Nephron (organoid): Measurements from ENCODE around the gene TUBB2A.
"Not testable (repeated sequence)": the region's sequence is repeated elsewhere in the genome, so short reads cannot be mapped to it uniquely, and the experiment has no call there.

Source experiments
- H3K27ac Mint-ChIP-seq, 3 experiments: 2 replicates each; pipeline ENCODE4 v1.8.0; 2020; ENCODE audit warnings: mixed read lengths in 3 of 3, mild to moderate bottlenecking in 2 of 3, moderate library complexity in 1 of 3
- H3K27me3 Mint-ChIP-seq: 2 replicates; pipeline ENCODE4 v1.8.0; 2021; ENCODE audit warnings: low read depth, mild to moderate bottlenecking, moderate library complexity, mixed read lengths
- H3K36me3 Mint-ChIP-seq: 2 replicates; pipeline ENCODE4 v1.8.0; 2020; ENCODE audit warnings: low read depth, mixed read lengths
- H3K4me1 Mint-ChIP-seq: 2 replicates; pipeline ENCODE4 v1.8.0; 2020; ENCODE audit warnings: mixed read lengths
- H3K4me3 Mint-ChIP-seq, 3 experiments: 2 replicates each; pipeline ENCODE4 v1.8.0; 2020; ENCODE audit warnings: mild to moderate bottlenecking in 3 of 3, mixed read lengths in 3 of 3, moderate library complexity in 2 of 3
- H3K9me3 Mint-ChIP-seq: 2 replicates; pipeline ENCODE4 v1.8.0; 2020; ENCODE audit warnings: mixed read lengths
- CTCF ChIP-seq, 3 experiments: fragments of 200-600 bp; sonication (generic); IDR thresholded peaks; one replicate each; pipeline ENCODE4 v1.5.0; 2021; ENCODE audit warnings: antibody characterized with exemption in 3 of 3; ENCODE audit not compliant: unreplicated experiment in 3 of 3

TUBB2A gene

GRCh38 chr6:3195420-3195694 lies 38.0 kb upstream of the TUBB2A start:
- H3K4me3 Mint-ChIP-seq = no peak overlapping the region
- no peak for TF ChIP-seq CTCF (IDR thresholded peaks at IDR 0.05; ENCODE audit: unreplicated experiment in 3 of 3)
- H3K9me3 Mint-ChIP-seq = peaks cover 9% of the 10 kb centered on the region

GRCh38 chr6:3194535-3195419 lies 37.4 kb upstream of the TUBB2A start:
- Mint-ChIP-seq H3K4me1 (no peaks in the 10 kb centered on the region), H3K4me3 (no peak overlapping the region), H3K27ac (no peak overlapping the region), H3K36me3 (no peaks in the 10 kb centered on the region), H3K9me3 (peaks cover 4% of the 10 kb centered on the region), H3K27me3 (no peaks in the 10 kb centered on the region)
- no peak for TF ChIP-seq CTCF (IDR thresholded peaks at IDR 0.05; ENCODE audit: unreplicated experiment in 3 of 3)

More at GRCh38 chr6:3195420-3195694, 38.0 kb upstream of the TUBB2A start:
- Mint-ChIP-seq H3K36me3 (no peaks in the 10 kb centered on the region), H3K4me1 (no peaks in the 10 kb centered on the region), H3K27ac (no peak overlapping the region), H3K27me3 (no peaks in the 10 kb centered on the region)

DNA sequence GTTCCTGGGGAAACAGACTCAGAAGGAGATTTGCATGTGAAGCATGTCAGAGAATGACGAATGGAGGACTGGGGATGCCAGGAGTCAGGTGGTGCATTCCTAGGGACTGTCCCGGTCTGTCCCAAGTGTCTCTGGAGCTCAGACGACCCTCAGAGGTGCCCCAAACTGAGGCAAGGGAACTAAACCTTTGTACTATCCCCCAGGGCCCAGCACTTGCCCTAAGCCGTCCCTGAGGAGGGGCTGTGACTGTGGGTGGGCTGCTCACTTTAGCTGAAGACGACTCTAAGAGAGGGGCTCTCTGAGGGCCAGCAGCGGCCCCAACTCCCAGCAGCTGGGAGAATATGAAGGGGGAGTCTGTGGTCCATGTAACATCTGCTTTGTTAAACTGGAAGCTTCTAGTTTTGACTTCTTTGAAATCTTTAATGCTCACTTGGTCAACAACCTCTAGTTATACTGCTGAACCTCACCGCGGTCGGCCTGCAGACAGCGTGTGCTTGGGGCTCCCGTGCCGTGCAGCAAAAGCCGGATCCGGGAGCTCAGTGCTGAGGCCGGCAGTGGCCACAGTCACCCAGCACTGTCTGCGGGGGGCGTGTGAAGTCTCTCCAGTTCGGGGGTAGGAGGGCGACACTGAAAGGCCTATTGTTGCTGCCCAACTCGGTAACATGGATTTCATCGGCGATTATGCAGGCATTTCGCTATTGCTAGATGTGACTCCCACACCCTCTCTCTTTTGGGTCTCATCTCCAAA lies 35.9 kb upstream of the TUBB2A start:
- H3K27me3 Mint-ChIP-seq = no peaks in the 10 kb centered on the region
- no peak for TF ChIP-seq CTCF (IDR thresholded peaks at IDR 0.05; ENCODE audit: unreplicated experiment in 3 of 3)
- H3K9me3 Mint-ChIP-seq = no peaks in the 10 kb centered on the region
- no peak overlapping the region for H3K4me3 Mint-ChIP-seq
- H3K36me3 Mint-ChIP-seq = no peaks in the 10 kb centered on the region
- no peak overlapping the region for H3K27ac Mint-ChIP-seq
- H3K4me1 Mint-ChIP-seq = no peaks in the 10 kb centered on the region

DNA sequence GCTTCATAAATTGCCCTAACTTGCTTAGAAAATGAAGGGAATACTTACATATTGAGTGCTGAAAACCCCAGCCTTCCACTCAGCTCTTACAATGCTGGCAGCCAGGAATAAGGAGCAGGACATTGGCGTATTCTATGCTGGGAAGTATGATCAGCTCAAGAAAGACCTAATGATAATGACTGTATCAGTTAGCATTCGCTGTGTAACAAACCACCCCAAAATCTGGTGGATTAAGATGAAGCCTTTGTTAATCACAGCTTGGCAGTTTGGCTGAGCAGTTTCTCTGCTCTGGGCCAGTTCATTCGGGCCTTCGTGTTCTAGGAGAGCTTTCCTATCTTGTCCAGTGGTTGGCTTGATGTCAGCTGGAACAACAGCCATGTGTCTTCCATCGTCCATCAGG lies 33.4 kb upstream of the TUBB2A start:
- H3K27ac Mint-ChIP-seq = no peak overlapping the region
- TF ChIP-seq CTCF (IDR thresholded peaks at IDR 0.05; ENCODE audit: unreplicated experiment in 3 of 3) = no peak
- H3K4me1 Mint-ChIP-seq = no peaks in the 10 kb centered on the region
- H3K4me3 Mint-ChIP-seq = no peak overlapping the region
- no peaks in the 10 kb centered on the region for H3K36me3 Mint-ChIP-seq
- no peaks in the 10 kb centered on the region for H3K9me3 Mint-ChIP-seq
- H3K27me3 Mint-ChIP-seq = peaks cover 8% of the 10 kb centered on the region

GRCh38 chr6:3190056-3190455 lies 32.7 kb upstream of the TUBB2A start:
- Mint-ChIP-seq H3K27me3 (peaks cover 13% of the 10 kb centered on the region), H3K36me3 (no peaks in the 10 kb centered on the region), H3K4me3 (no peak overlapping the region), H3K4me1 (no peaks in the 10 kb centered on the region), H3K9me3 (no peaks in the 10 kb centered on the region), H3K27ac (no peak overlapping the region)
- no peak for TF ChIP-seq CTCF (IDR thresholded peaks at IDR 0.05; ENCODE audit: unreplicated experiment in 3 of 3)

DNA sequence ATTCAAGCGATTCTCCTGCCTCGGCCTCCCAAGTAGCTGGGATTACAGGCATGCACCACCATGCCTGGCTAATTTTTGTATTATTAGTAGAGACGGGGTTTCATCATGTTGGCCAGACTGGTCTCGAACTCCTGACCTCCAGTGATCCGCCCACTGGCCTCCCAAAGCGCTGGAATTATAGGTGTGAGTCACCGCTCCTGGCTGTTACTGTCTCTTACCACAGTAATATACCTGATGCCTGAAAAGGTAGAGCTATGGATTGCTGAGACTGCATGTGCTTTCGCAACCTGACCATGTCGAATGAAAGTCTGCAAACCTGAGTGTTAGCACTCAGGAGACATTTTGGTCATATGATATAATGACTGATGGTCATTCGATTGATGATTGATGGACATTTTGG lies 31.8 kb upstream of the TUBB2A start:
- not testable (repeated sequence) for H3K27ac Mint-ChIP-seq, H3K4me1 Mint-ChIP-seq, H3K9me3 Mint-ChIP-seq, H3K36me3 Mint-ChIP-seq, H3K4me3 Mint-ChIP-seq
- peaks cover 13% of the 10 kb centered on the region for H3K27me3 Mint-ChIP-seq
